NCI-H69 (cell line): ENCODE measurements around the gene RELN.
A peak's percentile ranks its signal among the peaks of the same experiment; 100 is the strongest.
"Not testable (repeated sequence)": the region's sequence is repeated elsewhere in the genome, so short reads cannot be mapped to it uniquely, and the experiment has no call there.

Source experiments
- DNase-seq: peaks from one replicate; lab custom pipeline; 2025; lab: John Stamatoyannopoulos, UW

The RELN gene

DNA sequence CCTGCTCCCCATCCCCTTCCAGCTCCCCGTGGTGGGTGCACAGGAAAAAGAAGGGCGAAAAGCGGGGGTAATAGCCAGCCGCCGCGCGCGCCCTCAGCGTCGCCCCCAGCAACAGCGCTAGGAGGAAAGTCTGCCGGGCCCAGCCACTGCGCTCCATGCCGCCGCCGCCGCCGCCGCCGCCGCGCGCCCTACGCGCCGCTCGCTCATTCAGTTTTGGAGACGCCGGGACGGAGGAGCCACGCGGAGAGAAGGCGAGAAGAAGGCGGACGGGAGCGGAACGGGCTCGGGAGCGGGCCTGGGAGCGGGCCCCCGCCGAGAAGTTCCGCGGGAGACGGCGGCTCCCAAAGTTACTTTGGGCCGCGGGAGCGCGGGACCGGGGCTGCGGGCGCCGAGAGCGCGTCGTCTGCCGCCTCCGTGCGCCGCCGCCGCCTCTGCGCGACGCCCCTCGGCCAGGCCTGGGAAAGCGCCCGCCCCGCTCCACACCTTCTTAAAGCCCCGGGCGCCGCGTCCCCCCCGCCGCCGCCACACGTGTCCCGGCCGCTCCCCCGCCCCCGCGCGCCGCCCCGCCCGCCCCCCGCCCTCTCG, at the start of gene RELN:
RELN (minus strand) TSS at position 459 of the 585 bp plus-strand sequence; CDS start at position 157, 302 bp downstream.
- DNase-seq, result peak; percentile 94

DNA sequence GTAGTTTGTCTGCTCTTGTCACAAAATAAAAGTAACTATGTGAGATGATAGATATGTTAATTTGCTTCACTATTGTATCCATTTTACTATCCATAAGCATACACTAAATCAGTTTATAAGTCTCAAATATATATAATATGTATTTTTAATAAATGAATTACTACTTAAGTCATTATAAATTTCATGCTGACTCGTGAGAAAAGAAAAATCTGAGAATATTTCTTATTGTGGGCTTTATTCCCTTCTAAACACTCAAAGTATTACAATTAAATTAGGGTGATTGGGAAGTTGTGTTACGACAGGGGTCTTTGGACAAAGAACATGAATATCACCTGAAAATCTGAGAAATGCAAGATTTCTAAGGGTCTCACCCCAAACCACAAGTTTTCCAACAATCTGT, 48.7 kb upstream of the RELN start:
- DNase-seq, result no peak

DNA sequence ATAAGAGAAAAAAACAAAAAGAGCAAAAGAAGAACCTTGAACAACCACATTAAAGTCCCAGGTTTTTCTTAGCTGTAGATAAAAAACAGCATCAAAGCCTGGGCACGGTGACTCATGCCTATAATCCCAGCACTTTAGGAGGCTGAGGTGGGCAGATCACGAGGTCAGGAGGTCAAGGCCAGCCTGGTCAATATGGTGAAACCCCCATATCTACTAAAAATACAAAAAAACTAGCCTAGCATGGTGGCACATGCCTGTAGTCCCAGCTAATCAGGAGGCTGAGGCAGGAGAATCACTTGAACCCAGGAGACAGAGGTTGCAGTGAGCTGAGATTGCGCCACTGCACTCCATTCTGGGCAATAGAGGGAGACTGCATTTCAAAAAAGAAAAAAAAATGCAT, 47.4 kb upstream of the RELN start:
- not testable (repeated sequence) for DNase-seq

DNA sequence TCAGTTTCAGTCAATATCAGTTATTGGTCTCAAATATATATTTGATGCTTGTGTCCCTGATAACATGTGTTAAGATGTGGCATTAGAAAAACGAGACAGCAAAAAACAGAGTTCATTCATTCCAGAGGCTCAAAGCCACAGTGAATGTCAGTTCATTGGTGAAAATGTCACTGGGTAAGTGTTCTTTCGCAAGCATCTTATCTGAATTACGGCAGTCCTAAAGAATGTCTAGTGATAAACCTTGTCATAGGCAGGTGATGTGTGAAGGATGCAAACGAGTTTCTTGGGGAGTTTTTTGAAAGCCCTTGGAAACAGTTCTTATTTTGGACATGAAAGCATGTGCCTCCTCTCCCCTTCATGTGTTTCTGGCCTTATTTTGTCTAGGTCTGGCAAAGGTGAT, 45.9 kb upstream of the RELN start:
- DNase-seq, result no peak

DNA sequence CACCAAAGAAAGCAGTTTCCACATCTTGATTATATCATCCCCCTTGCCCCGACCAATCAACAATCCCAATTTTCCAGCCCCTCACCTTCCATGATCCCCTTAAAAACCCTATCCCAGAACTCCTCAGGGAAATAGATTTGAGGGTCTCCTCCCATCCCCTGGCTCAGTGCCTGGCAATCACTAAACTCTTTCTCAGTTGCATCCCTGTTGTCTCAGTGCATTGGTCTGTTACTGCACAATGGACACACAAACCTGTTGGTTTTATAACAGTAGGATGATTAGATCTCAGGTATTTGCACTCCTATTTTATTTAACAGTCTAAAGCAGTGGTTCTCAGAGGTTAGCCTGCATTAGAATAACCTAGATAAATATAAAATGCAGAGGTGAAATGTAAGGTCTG, 45.2 kb upstream of the RELN start:
- DNase-seq, result no peak

DNA sequence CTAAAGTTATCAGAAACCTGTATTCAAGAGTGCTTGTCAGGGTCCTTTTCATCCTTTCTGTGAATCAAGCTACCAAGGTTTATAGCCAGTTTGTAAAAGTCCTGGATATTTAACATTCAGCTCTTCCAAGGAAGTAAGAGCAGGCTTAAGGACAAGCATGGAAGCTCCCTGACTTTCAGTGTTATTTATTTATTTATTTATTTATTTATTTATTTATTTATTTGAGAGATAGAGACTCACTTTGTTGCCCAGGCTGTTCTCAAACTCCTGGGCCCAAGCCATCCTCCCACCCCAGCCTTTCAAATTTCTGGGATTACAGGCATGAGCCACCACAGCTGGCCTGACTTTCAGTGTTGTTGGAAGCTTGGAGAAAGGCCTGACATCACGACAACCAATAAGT, 44.4 kb upstream of the RELN start:
- DNase-seq, result no peak

DNA sequence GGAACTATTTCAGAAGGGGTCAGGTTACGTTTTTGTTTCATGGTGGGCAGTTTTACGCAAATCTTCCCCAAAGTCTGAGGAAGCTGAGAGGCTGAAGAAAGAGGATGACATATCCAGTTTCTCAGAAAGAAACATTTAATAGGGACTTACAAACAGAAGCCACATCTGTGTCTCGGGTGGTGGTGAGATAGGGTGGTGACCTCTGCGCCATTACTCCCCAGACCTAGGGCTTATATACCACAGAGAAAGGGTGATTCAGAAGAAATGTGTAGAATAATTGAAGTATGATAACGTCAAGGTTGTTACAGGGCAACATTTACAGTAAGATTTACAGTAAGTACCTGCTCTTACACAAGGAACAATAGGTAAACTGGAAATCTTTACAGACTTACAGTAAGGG, 43.0 kb upstream of the RELN start:
- DNase-seq, result no peak

DNA sequence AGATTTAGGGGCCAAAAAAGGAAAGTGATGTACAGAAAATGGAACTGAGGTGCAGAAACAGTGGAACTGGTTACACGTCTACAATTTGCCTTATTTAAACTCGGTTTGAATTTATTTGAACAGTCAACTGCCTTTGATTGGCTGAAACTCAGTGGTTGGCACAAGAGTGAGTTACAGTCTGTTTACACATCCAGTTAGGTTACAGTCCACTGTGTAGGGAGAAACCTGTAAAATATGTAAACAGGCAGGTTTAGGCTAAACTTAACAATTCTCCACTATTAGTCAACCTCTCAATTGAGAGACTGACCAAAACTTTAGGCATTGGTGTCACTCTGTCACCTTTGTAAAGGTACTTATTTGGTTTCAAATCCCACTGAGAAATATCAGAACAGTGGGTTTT, 40.3 kb upstream of the RELN start:
- no peak for DNase-seq

DNA sequence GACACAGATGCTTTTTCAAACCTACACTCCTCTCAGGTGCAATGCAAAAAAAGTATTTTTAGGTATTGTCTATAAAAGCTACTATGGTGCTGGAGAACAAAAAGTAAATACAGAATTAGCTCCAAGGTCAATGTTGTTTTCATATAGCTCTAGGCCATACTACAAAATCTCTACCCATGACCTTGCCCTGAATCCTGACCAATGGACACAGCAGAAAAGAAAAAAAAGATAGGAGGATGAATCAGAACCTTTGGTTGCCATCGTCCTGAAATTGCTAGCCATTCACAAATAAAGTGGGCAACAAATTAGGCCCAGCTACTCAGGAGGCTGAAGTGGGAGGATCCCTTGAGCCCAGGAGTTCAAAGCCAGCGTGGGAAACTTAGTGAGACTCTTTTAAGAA, 35.2 kb upstream of the RELN start:
- DNase-seq, result no peak

DNA sequence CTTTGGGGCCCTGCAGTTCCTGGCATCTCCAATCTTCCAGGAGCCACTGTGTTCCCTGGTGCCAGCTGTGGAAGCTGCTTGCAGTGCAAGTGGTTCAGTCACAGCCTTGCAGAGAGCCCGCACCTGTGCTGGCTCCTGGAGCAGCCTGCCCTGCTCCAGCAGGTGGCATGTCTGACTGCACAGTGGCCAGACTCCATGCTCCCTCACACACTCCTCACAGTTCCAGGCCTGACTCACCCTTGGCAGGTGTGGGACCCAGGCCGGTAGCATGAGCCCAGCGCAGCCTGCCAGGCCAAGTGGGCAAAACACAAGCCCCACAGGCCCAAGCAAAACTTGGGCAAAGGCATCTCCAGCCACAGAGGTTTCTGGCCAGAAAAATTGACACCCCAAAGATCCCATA, 33.6 kb upstream of the RELN start:
- no peak for DNase-seq

DNA sequence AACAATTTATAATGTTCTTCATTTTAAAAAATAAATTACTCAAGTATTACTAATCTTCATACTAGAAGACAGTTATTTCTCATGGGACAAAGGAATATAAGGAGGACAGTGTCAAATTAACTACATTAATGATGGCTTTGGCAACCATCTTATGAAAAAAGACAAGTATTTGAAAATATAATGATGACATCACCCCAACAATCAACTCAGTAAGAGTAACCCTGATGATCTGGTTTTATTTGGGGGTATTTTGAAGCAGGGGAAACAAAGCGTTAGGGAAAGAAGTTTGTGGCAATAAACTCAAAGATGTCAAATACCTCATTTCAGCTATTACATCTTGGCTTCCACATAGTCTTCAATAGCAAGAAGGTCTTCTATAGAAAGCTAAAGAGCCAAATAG, 29.0 kb upstream of the RELN start:
- DNase-seq, result no peak

DNA sequence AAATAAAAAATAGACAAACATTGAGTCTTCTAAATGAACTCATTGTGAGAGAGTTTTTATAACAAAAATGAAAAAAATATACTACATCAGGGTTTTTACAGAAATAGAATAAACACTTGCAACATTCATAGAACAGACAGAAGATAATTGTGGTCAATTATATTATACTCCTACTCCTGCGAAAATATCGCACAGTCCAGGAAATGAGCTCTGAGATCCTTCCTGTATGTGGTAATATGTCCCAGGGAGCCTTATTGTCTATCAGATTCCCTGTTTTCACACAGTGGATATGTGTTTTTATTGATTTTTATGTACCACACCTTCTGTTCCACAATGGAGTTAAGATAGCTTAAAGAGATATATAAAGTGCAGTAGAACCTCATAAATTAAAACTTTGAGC, 27.5 kb upstream of the RELN start:
- no peak for DNase-seq

DNA sequence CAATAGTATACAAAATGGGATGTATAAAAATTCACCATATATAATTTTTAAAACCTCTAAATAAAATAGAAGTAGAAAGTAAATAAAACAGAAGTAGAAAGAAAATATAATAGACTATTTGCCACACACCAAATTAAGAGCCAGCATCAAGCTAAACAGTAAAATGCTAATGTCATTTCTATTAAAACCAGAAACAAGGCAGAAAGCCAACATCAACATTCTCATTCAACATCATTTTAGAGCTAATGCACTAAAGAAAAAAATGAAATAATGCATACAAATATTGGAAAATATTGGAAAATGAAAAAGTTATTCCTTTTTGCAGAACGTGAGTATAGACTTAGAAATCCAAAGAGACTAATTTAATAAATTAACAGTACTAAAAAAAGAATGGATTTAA, 23.4 kb upstream of the RELN start:
- DNase-seq, result no peak

DNA sequence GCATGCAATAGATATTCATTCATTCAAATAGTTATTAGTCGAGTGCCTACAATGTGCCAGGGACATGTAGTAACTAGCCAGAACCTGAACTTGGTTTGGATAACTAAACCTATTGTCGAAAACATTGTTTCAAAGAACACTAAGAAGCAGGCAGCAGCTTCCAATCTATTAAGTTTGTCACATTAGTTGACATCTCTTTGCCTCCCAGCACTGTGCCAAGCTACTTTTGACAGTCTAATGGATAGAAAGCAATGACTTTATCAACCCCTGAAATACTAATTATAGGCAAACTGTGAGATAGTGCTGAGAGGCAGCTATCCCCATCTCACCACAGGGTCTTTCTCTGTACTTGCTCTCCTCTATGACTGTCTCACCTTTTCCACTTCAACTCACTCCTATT, 22.4 kb upstream of the RELN start:
- no peak for DNase-seq

DNA sequence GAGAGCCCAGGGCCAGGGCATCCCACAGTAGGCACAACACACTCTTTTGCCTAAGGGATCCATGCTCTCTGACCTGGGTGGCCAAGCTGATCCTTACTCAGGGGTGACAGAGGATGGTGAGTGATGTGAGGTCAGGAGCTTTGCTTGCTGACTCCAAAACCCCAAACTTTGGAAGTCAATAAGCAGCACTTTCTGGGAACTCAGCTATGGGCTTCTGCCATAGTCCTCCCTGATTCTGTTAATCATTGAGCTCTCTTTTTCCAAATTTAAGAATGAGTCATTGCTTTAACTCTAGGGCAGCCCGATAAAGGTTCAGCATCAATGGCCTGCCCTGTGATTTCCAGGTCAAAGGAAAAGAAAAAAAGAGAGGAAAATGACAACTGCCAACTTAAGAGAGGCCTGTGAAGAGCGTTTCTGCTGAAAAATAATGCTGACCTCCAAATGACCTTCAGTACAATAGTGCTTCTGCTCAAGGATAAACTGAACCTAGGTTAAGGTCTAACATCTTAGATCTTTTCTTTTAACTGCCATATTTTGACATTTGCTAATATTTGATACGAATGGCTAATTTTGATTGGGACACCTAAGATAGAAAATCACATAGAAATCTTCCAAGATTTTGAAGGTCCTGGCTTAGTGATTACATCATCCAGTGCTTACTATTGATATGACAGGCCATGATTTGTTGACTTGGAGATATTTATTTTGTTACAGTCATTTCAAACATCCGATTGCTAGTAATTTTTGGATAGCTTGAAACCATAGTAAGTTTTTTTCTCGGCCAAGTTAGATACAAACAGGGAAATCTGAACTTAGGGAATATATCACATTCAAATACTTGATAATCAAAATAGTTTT, 20.8 kb upstream of the RELN start:
- no peak for DNase-seq

DNA sequence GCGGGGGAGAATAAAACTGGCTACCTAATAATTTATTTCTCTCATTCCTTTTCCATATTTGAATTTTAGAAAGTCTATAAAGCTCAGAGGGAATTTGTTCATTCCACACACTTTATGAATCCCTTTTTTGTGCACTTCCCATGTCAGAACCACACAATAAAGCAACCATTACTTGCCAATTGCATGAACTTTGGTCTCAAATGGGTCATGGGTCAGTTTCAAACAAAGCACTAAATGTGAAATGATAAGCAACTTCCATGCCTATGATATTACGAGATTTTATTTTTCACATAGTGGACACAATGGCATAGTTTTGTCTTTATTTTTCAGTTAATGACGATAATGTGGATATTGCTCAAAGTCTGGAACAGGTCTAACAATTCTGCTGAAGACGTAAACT, 18.6 kb upstream of the RELN start:
- no peak for DNase-seq

DNA sequence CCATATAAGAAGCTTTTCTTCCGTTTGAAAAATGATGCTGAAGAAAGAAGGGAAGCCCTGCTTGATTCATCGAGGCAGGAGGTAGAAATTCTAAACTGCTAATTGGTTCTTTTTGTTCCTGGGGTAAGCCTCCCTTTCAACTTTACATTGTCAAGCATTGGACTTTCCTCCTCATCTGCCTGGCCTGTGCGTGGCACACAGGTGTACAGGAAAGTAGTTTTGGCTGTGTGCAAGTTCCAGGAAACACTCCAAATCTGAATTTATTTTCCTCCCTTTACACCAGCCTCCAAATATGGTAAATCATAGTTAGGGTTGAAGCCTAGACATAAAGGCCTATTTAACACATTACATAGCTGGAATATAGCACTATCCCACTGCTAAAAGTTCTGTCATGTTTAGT, 18.2 kb upstream of the RELN start:
- no peak for DNase-seq

DNA sequence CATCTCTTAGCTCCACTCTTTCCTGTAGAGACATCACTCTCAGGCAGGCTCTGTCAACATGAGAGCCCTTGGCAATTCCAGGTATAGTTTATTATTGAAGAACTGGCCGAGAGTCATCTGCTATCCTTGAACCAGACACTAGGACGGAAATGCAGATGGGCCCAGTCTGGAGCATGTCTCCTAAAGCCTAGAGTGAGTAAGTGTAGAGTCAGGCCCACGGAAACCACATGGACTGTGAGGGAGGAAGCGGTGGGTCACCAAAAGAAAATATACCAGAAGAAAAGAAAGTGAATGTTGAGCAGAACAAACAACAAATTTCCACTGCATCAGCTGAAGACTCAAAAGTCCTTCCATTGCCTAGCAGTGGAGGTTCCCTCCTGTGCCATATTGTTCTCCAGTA, 15.7 kb upstream of the RELN start:
- no peak for DNase-seq

DNA sequence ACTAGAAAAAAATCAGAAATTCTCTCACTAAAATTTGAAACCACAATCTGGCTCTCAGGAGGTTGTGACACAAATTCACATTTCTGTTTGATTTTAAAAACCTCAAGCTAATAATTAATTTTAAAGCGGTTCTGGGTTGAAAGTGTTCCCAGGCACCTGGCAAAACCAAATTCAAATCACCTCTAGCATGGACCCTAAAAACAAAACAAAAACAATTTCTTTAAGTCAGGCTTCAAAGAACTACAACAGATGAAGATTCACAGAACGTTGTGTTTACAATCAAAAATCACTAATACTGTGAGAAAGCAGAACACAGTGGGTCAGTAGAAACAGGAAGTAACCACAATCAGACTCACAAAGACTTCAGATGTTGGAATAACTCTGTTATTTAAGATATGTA, 7.2 kb upstream of the RELN start:
- DNase-seq, result no peak

DNA sequence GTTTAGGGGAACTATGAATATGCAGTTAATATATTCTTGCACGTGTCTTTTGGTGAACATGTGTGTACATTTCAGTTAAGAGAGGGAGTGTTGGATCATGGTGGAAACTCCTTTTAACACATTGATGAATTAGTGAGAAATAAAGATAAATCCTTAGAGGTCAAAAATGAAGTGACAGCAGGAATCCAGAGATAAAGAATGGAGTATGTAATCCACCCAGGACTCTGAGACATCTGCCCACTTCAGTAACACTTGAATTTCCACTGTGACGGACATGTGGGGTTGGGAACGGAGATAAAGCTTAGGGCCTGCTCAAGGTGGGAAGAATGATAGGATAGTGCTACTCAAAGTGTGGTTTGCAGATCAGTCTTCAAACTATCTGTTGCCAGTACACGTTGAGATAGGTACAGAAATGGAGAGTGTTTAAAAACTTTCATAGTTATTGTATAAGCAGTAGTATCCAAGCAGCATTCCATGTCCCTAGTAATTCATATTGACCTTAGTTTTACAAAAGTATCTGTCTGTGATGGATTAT, 6.6 kb upstream of the RELN start:
- no peak for DNase-seq

DNA sequence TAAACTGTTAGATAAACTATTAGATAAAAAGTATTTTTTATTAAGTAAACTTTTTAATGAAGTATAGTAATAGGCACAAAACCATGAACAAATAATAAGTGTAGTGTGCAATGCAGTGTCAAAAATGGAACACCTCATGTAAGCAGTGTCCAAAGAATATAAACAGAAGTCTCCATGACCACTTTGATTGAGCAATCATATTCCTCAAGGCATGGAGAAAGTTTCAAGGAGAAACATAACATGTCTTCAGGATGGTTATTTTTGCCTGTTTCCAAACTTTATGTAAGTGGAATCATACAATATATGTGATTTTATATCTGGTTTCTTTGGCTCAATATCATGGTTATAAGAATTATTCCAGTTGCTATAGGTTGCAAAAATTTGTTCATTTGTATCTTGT, 6.1 kb upstream of the RELN start:
- no peak for DNase-seq

DNA sequence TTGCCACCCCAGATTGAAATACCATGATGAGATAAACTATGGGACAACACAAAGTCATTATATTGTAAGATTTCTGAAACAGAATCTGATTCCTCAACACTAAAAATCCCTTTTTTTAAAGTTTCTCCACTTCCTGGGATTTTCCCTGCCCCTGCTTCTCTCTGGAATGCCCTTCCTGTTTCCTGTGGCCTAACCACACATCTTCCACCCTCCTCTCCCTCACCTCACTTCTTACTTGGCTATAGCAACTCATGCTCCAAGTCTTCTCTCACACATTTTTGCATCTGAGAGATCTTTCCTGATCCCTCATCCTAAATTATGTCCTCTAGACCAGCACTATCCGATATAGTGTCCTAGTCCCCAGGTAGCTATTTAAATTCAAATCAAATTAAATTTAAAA, 4.1 kb upstream of the RELN start:
- no peak for DNase-seq

DNA sequence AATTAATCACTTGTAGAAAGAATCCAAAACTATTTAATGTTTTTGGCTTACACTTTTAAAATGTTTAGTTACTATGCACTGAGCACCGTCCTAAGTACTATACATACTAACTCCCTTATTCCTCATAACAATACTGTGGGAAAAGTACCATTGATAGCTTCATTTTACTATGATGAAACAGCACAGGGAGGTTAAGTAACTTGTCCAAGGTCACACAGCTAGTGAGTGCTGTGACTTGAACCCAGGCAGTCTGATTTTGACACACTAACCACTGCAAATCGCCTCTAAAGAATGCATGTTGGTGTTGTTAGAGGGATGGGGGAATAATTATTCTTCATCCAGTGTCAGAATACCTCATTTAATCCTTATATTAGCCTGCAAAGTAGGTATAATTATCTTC, 1.9 kb upstream of the RELN start:
- DNase-seq, result no peak

DNA sequence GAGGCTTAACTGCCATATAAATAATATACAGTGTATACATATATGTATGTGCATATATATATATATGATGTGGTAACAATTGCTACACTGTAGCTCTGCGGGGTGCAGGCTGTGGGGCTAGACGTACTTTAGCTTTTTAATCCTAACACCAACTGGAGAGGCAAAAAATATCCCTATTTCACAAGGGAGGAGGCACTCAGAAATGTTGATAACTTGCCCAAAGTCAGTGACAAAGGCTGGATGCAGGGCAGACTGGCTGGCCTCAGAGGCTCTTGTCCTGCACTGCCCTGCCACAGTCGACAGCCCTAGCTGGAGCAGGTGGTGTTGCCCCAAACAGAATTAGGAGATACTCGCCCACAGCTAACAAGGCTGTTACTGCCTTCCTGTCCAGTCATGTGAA, 1.5 kb upstream of the RELN start:
- DNase-seq, result peak; percentile 58
